ENCODE results near the gene HLCS.

Gene HLCS

GRCh38 chr21:36902331-36902730 lies 64.1 kb downstream of the HLCS start:
- DNase-seq (ENCODE audit: extremely low read depth, low read depth), result no peak
- TF ChIP-seq CTCF (IDR thresholded peaks at IDR 0.05; ENCODE audit: low read depth, low read length, missing control alignments), result no peak
- no peak overlapping the region for H3K4me3 ChIP-seq (replicated peaks; ENCODE audit: low read depth, low read length)

GRCh38 chr21:36901575-36901974 lies 64.9 kb downstream of the HLCS start:
- DNase-seq (ENCODE audit: extremely low read depth, low read depth), result no peak
- TF ChIP-seq CTCF (IDR thresholded peaks at IDR 0.05; ENCODE audit: low read depth, low read length, missing control alignments), result no peak
- no peak overlapping the region for H3K4me3 ChIP-seq (replicated peaks; ENCODE audit: low read depth, low read length)

GRCh38 chr21:36893581-36893980 lies 72.9 kb downstream of the HLCS start:
- TF ChIP-seq CTCF (IDR thresholded peaks at IDR 0.05; ENCODE audit: low read depth, low read length, missing control alignments), result no peak
- H3K4me3 ChIP-seq (replicated peaks; ENCODE audit: low read depth, low read length), result no peak overlapping the region
- no peak for DNase-seq (ENCODE audit: extremely low read depth, low read depth)

- no peak overlapping the region for H3K4me3 ChIP-seq (replicated peaks; ENCODE audit: low read depth, low read length)
- no peak for TF ChIP-seq CTCF (IDR thresholded peaks at IDR 0.05; ENCODE audit: low read depth, low read length, missing control alignments)
- DNase-seq (ENCODE audit: extremely low read depth, low read depth), result no peak
Observed at GRCh38 chr21:36892201-36892600, 74.3 kb downstream of the HLCS start.

- no peak overlapping the region for H3K4me3 ChIP-seq (replicated peaks; ENCODE audit: low read depth, low read length)
- DNase-seq (ENCODE audit: extremely low read depth, low read depth), result no peak
- TF ChIP-seq CTCF (IDR thresholded peaks at IDR 0.05; ENCODE audit: low read depth, low read length, missing control alignments), result no peak
Observed at GRCh38 chr21:36891692-36892091, 74.8 kb downstream of the HLCS start.

- no peak overlapping the region for H3K4me3 ChIP-seq (replicated peaks; ENCODE audit: low read depth, low read length)
- no peak for DNase-seq (ENCODE audit: extremely low read depth, low read depth)
- no peak for TF ChIP-seq CTCF (IDR thresholded peaks at IDR 0.05; ENCODE audit: low read depth, low read length, missing control alignments)
Observed at GRCh38 chr21:36891121-36891520, 75.3 kb downstream of the HLCS start.

GRCh38 chr21:36890086-36890485 lies 76.4 kb downstream of the HLCS start:
- no peak for TF ChIP-seq CTCF (IDR thresholded peaks at IDR 0.05; ENCODE audit: low read depth, low read length, missing control alignments)
- no peak for DNase-seq (ENCODE audit: extremely low read depth, low read depth)
- no peak overlapping the region for H3K4me3 ChIP-seq (replicated peaks; ENCODE audit: low read depth, low read length)
